Type B pancreatic cell (in vitro differentiated cells): ENCODE measurements around the gene NPTN. TPM values are rescaled to one million over a fixed set of nuclear protein-coding genes. Genes with fewer than 3 reads are reported as not detected.

Experiments used
- DNase-seq: peaks from one replicate; pipeline ENCODE4 v3.0.0; 2021; ENCODE audit warnings: mixed read lengths; ENCODE audit not compliant: unreplicated experiment; ENCODE audit errors: extremely low spot score
- H3K27ac Mint-ChIP-seq: 2 replicates; pipeline ENCODE4 v1.8.0; 2021; ENCODE audit warnings: mild to moderate bottlenecking, mixed read lengths
- H3K27me3 Mint-ChIP-seq: 2 replicates; pipeline ENCODE4 v1.8.0; 2021; ENCODE audit warnings: mixed read lengths
- H3K36me3 Mint-ChIP-seq: 2 replicates; pipeline ENCODE4 v1.8.0; 2021; ENCODE audit warnings: mixed read lengths
- H3K4me1 Mint-ChIP-seq: one replicate; pipeline ENCODE4 v1.8.0; 2021; ENCODE audit warnings: mixed read lengths; ENCODE audit not compliant: unreplicated experiment
- H3K4me3 Mint-ChIP-seq: 2 replicates; pipeline ENCODE4 v1.8.0; 2021; ENCODE audit warnings: mild to moderate bottlenecking, mixed read lengths
- H3K9me3 Mint-ChIP-seq: 2 replicates; pipeline ENCODE4 v1.8.0; 2021; ENCODE audit warnings: mixed read lengths
- CTCF ChIP-seq: fragments of 200-600 bp; sonication (generic); conservative IDR thresholded peaks from 2 replicates; pipeline ENCODE4 v1.5.0; 2021; ENCODE audit warnings: antibody characterized with exemption, mild to moderate bottlenecking
- total RNA-seq: library from RNA; stranded (reverse); gene quantifications from 2 replicates; pipeline ENCODE4 v1.2.1, GENCODE V29; 2021; ENCODE audit warnings: low replicate concordance

NPTN gene
- total RNA-seq, 1 donor from 2014 or later: 89.6 TPM

GRCh38 chr15:73660455-73660854 is 27.3 kb upstream of the NPTN start:
- DNase-seq: no peak
- TF ChIP-seq CTCF: no peak
- Mint-ChIP-seq H3K4me3 (no peak overlapping the region), H3K27me3 (peaks cover 11% of the 10 kb centered on the region), H3K9me3 (no peaks in the 10 kb centered on the region), H3K4me1 (no peaks in the 10 kb centered on the region), H3K36me3 (no peaks in the 10 kb centered on the region), H3K27ac (no peak overlapping the region)

GRCh38 chr15:73658645-73659044 is 25.5 kb upstream of the NPTN start:
- H3K27me3 Mint-ChIP-seq: peaks cover 11% of the 10 kb centered on the region
- no peak for DNase-seq
- H3K4me3 Mint-ChIP-seq: no peak overlapping the region
- H3K27ac Mint-ChIP-seq: no peak overlapping the region
- TF ChIP-seq CTCF: no peak
- H3K4me1 Mint-ChIP-seq: no peaks in the 10 kb centered on the region
- no peaks in the 10 kb centered on the region for H3K36me3 Mint-ChIP-seq
- H3K9me3 Mint-ChIP-seq: no peaks in the 10 kb centered on the region

GRCh38 chr15:73655724-73656123 is 22.5 kb upstream of the NPTN start:
- no peak for DNase-seq
- no peak for TF ChIP-seq CTCF
- no peaks in the 10 kb centered on the region for H3K4me1 Mint-ChIP-seq
- no peak overlapping the region for H3K4me3 Mint-ChIP-seq
- H3K27me3 Mint-ChIP-seq: peaks cover 3% of the 10 kb centered on the region
- H3K9me3 Mint-ChIP-seq: peaks cover 8% of the 10 kb centered on the region
- H3K27ac Mint-ChIP-seq: no peak overlapping the region
- no peaks in the 10 kb centered on the region for H3K36me3 Mint-ChIP-seq

- DNase-seq: no peak
- Mint-ChIP-seq H3K4me1 (no peaks in the 10 kb centered on the region), H3K4me3 (no peak overlapping the region), H3K36me3 (no peaks in the 10 kb centered on the region), H3K27ac (no peak overlapping the region), H3K27me3 (peaks cover 3% of the 10 kb centered on the region), H3K9me3 (peaks cover 8% of the 10 kb centered on the region)
- no peak for TF ChIP-seq CTCF
Measured at GRCh38 chr15:73654659-73655058, 21.5 kb upstream of the NPTN start.

GRCh38 chr15:73650416-73651126 is 17.4 kb upstream of the NPTN start:
- H3K27me3 Mint-ChIP-seq: no peaks in the 10 kb centered on the region
- peaks cover 12% of the 10 kb centered on the region for H3K4me1 Mint-ChIP-seq
- no peak for TF ChIP-seq CTCF
- no peaks in the 10 kb centered on the region for H3K36me3 Mint-ChIP-seq
- H3K9me3 Mint-ChIP-seq: peaks cover 8% of the 10 kb centered on the region
- H3K27ac Mint-ChIP-seq: no peak overlapping the region
- H3K4me3 Mint-ChIP-seq: no peak overlapping the region
- no peak for DNase-seq

GRCh38 chr15:73648014-73648295 is 14.8 kb upstream of the NPTN start:
- Mint-ChIP-seq H3K36me3 (no peaks in the 10 kb centered on the region), H3K4me3 (peak overlapping the region; percentile 26), H3K27ac (peak overlapping the region; percentile 93), H3K9me3 (peaks cover 8% of the 10 kb centered on the region), H3K4me1 (peaks cover 12% of the 10 kb centered on the region), H3K27me3 (no peaks in the 10 kb centered on the region)
- no peak for DNase-seq
- no peak for TF ChIP-seq CTCF
